SIG-M5 treated with dmso at 0.1 percent for 504 hours (cell line): ENCODE results near the gene FGFR2.
"Not testable (repeated sequence)": the region's sequence is repeated elsewhere in the genome, so short reads cannot be mapped to it uniquely, and the experiment has no call there.

Experiments used
- DNase-seq: peaks from one replicate; lab custom pipeline; 2025; ENCODE audit not compliant: unreplicated experiment; lab: John Stamatoyannopoulos, UW

FGFR2 gene

GRCh38 chr10:121525251-121526134 lies 72.8 kb downstream of the FGFR2 start:
- DNase-seq = no peak

GRCh38 chr10:121524157-121524817 lies 74.0 kb downstream of the FGFR2 start:
- DNase-seq = no peak

- DNase-seq = no peak
Measured at GRCh38 chr10:121522831-121523230, 75.4 kb downstream of the FGFR2 start.

GRCh38 chr10:121521794-121522556 lies 76.3 kb downstream of the FGFR2 start:
- no peak for DNase-seq

- not testable (repeated sequence) for DNase-seq
Measured at GRCh38 chr10:121520526-121520925, 77.7 kb downstream of the FGFR2 start.

GRCh38 chr10:121519901-121520493 lies 78.2 kb downstream of the FGFR2 start:
- DNase-seq = no peak

- DNase-seq = no peak
Measured at GRCh38 chr10:121519411-121519810, 78.8 kb downstream of the FGFR2 start.

GRCh38 chr10:121518333-121518732 lies 79.9 kb downstream of the FGFR2 start:
- no peak for DNase-seq

GRCh38 chr10:121516093-121516865 lies 82.0 kb downstream of the FGFR2 start:
- no peak for DNase-seq

- DNase-seq = no peak
Measured at GRCh38 chr10:121514141-121514865, 83.9 kb downstream of the FGFR2 start.

- peak; percentile 3 for DNase-seq
Measured at GRCh38 chr10:121511943-121512342, 86.3 kb downstream of the FGFR2 start.

GRCh38 chr10:121511460-121511859 lies 86.8 kb downstream of the FGFR2 start:
- DNase-seq = no peak

GRCh38 chr10:121510201-121510771 lies 88.0 kb downstream of the FGFR2 start:
- DNase-seq = peak; percentile 31

GRCh38 chr10:121509796-121510195 lies 88.4 kb downstream of the FGFR2 start:
- peak; percentile 5 for DNase-seq

- DNase-seq = no peak
Measured at GRCh38 chr10:121509112-121509511, 89.1 kb downstream of the FGFR2 start.

GRCh38 chr10:121503587-121504051 lies 94.6 kb downstream of the FGFR2 start:
- no peak for DNase-seq

- DNase-seq = no peak
Measured at GRCh38 chr10:121501796-121502195, 96.4 kb downstream of the FGFR2 start.

GRCh38 chr10:121500701-121501332 lies 97.4 kb downstream of the FGFR2 start:
- no peak for DNase-seq
